ENCODE results near the gene OR2A5. TPM values are rescaled to one million over a fixed set of nuclear protein-coding genes. Genes with fewer than 3 reads are reported as not detected.
"Not testable (repeated sequence)": the region's sequence is repeated elsewhere in the genome, so short reads cannot be mapped to it uniquely, and the experiment has no call there.

OR2A5 gene
- total RNA-seq (not detected), total RNA-seq (0 reads per million in 2 donors)

- Mint-ChIP-seq H3K4me3 (no peak within 1 kb of the TSS), H3K27me3 (peaks cover 33% of the 10 kb centered on the region), H3K4me1 (no peaks in the 10 kb centered on the region), H3K27ac (no peak within 1 kb of the TSS), H3K36me3 (ENCODE audit: low read depth) (no peaks in the 10 kb centered on the region)
- ATAC-seq (no peak), DNase-seq (no peak)
- no peaks in the 10 kb centered on the region for H3K9me3 ChIP-seq (ENCODE audit: control insufficient read depth, low read length, poor library complexity, severe bottlenecking)
These were observed at the start of gene OR2A5 for GRCh38 chr7:144048648-144049047. Gene OR2A5 (plus strand): TSS chr7:144048948. CDS start chr7:144050402, 1,454 bp downstream.

GRCh38 chr7:144000020-144000419 is 48.7 kb upstream of the OR2A5 start, which contains the start of gene OR6B1:
Gene OR6B1 (plus strand): TSS chr7:144000320. CDS start chr7:144003997, 3,677 bp downstream.
- peaks cover 6% of the 10 kb centered on the region for H3K4me1 Mint-ChIP-seq
- no peak within 1 kb of the TSS for H3K27ac Mint-ChIP-seq
- no peak within 1 kb of the TSS for H3K4me3 Mint-ChIP-seq
- no peak for DNase-seq
- H3K27me3 Mint-ChIP-seq = peaks cover 41% of the 10 kb centered on the region
- ATAC-seq = no peak
- H3K36me3 Mint-ChIP-seq (ENCODE audit: low read depth) = no peaks in the 10 kb centered on the region
- H3K9me3 ChIP-seq (ENCODE audit: control insufficient read depth, low read length, poor library complexity, severe bottlenecking) = no peaks in the 10 kb centered on the region

DNA sequence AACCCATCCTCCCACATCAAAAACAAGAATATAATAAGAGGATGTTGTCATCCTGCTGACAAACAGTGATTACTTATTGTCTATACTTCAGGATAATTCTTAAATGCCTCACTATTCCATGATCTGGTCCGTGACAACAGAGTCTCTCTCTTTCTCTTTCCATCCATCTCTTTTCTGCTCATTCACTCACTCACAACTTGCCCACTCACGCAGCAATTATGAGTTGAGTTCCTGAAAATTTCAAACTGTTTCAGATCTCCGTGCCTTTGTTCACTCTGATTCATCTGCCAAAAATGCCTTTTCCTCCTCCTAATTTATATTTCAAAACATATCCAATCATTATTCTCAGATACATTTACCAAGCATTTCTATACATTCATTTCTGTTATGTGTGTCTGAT is 47.2 kb upstream of the OR2A5 start:
- Mint-ChIP-seq H3K27ac (no peak overlapping the region), H3K4me3 (no peak overlapping the region), H3K27me3 (peaks cover 31% of the 10 kb centered on the region), H3K36me3 (ENCODE audit: low read depth) (no peaks in the 10 kb centered on the region), H3K4me1 (peaks cover 6% of the 10 kb centered on the region)
- ATAC-seq (no peak), DNase-seq (no peak)
- no peaks in the 10 kb centered on the region for H3K9me3 ChIP-seq (ENCODE audit: control insufficient read depth, low read length, poor library complexity, severe bottlenecking)

GRCh38 chr7:144004703-144005102 is 44.0 kb upstream of the OR2A5 start:
- peaks cover 2% of the 10 kb centered on the region for H3K36me3 Mint-ChIP-seq (ENCODE audit: low read depth)
- no peaks in the 10 kb centered on the region for H3K9me3 ChIP-seq (ENCODE audit: control insufficient read depth, low read length, poor library complexity, severe bottlenecking)

GRCh38 chr7:144006029-144006691 is 42.6 kb upstream of the OR2A5 start:
- H3K27me3 Mint-ChIP-seq = peaks cover 26% of the 10 kb centered on the region
- no peak for DNase-seq
- ATAC-seq = no peak
- H3K36me3 Mint-ChIP-seq (ENCODE audit: low read depth) = peaks cover 2% of the 10 kb centered on the region
- H3K4me1 Mint-ChIP-seq = peaks cover 6% of the 10 kb centered on the region
- no peak overlapping the region for H3K4me3 Mint-ChIP-seq
- no peaks in the 10 kb centered on the region for H3K9me3 ChIP-seq (ENCODE audit: control insufficient read depth, low read length, poor library complexity, severe bottlenecking)
- H3K27ac Mint-ChIP-seq = no peak overlapping the region

More at GRCh38 chr7:144004703-144005102, 44.0 kb upstream of the OR2A5 start:
- ATAC-seq (no peak), DNase-seq (no peak)
- Mint-ChIP-seq H3K4me3 (no peak overlapping the region), H3K4me1 (peaks cover 6% of the 10 kb centered on the region), H3K27ac (no peak overlapping the region), H3K27me3 (peaks cover 29% of the 10 kb centered on the region)

- Mint-ChIP-seq H3K27me3 (peaks cover 23% of the 10 kb centered on the region), H3K27ac (no peak overlapping the region), H3K4me3 (no peak overlapping the region), H3K4me1 (peaks cover 5% of the 10 kb centered on the region), H3K36me3 (ENCODE audit: low read depth) (peaks cover 2% of the 10 kb centered on the region)
- DNase-seq (no peak), ATAC-seq (no peak)
- no peaks in the 10 kb centered on the region for H3K9me3 ChIP-seq (ENCODE audit: control insufficient read depth, low read length, poor library complexity, severe bottlenecking)
These were observed 42.1 kb upstream of the OR2A5 start for GRCh38 chr7:144006692-144007042.

DNA sequence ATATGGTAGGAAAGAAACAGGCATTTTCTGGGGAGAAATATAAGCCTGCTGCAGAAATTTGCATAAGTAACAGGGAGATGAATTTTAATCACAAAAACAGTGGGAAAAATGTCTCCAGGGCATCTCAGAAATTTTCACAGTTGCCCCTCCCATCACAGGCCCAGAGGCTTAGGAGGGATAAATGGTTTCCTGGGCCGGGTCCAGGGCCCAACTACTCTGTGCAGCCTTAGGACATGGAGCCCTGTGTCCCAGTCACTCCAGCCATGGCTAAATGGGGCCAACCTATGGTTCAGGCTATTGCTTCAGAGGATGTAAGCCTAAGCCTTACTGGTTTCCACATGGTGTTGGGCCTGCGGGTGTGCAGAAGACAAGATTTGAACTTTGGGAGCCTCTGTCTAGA is 39.4 kb upstream of the OR2A5 start:
- no peak overlapping the region for H3K27ac Mint-ChIP-seq
- H3K4me3 Mint-ChIP-seq = no peak overlapping the region
- no peaks in the 10 kb centered on the region for H3K4me1 Mint-ChIP-seq
- DNase-seq = no peak
- peaks cover 2% of the 10 kb centered on the region for H3K36me3 Mint-ChIP-seq (ENCODE audit: low read depth)
- ATAC-seq = no peak
- peaks cover 8% of the 10 kb centered on the region for H3K27me3 Mint-ChIP-seq
- H3K9me3 ChIP-seq (ENCODE audit: control insufficient read depth, low read length, poor library complexity, severe bottlenecking) = no peaks in the 10 kb centered on the region

GRCh38 chr7:144010061-144010460 is 38.7 kb upstream of the OR2A5 start:
- not testable (repeated sequence) for H3K9me3 ChIP-seq (ENCODE audit: control insufficient read depth, low read length, poor library complexity, severe bottlenecking); H3K36me3 Mint-ChIP-seq (ENCODE audit: low read depth); H3K4me3 Mint-ChIP-seq; H3K27me3 Mint-ChIP-seq; H3K4me1 Mint-ChIP-seq; H3K27ac Mint-ChIP-seq; ATAC-seq; DNase-seq

DNA sequence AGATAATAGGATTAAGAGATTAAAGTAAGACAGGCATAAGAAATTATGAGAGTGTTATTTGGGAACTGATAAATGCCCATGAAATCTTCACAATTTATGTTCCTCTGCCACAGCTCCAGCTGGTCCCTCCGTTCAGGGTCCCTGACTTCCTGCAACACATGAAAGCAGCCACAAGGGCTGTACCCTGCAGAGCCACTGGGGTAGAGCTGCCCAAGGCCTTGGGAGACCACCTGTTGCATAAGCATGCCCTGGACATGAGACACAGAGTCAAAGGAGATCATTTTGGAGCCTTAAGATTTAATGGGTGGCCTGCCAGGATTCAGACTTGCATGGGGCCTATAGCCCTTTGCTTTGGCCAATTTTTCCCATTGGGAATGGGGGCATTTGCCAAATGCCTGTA is 37.9 kb upstream of the OR2A5 start:
- DNase-seq; H3K4me3 Mint-ChIP-seq; ATAC-seq; H3K27ac Mint-ChIP-seq; H3K9me3 ChIP-seq (ENCODE audit: control insufficient read depth, low read length, poor library complexity, severe bottlenecking); H3K27me3 Mint-ChIP-seq; H3K36me3 Mint-ChIP-seq (ENCODE audit: low read depth); H3K4me1 Mint-ChIP-seq: not testable (repeated sequence)

- Mint-ChIP-seq H3K4me3 (no peak overlapping the region), H3K27me3 (peaks cover 4% of the 10 kb centered on the region), H3K4me1 (no peaks in the 10 kb centered on the region), H3K36me3 (ENCODE audit: low read depth) (peaks cover 4% of the 10 kb centered on the region), H3K27ac (no peak overlapping the region)
- no peak for DNase-seq
- no peaks in the 10 kb centered on the region for H3K9me3 ChIP-seq (ENCODE audit: control insufficient read depth, low read length, poor library complexity, severe bottlenecking)
- no peak for ATAC-seq
These were observed 37.1 kb upstream of the OR2A5 start for GRCh38 chr7:144011458-144012230.

- no peaks in the 10 kb centered on the region for H3K9me3 ChIP-seq (ENCODE audit: control insufficient read depth, low read length, poor library complexity, severe bottlenecking)
- Mint-ChIP-seq H3K36me3 (ENCODE audit: low read depth) (peaks cover 2% of the 10 kb centered on the region), H3K4me1 (no peaks in the 10 kb centered on the region), H3K27ac (no peak overlapping the region), H3K27me3 (no peaks in the 10 kb centered on the region), H3K4me3 (no peak overlapping the region)
- no peak for ATAC-seq
- no peak for DNase-seq
These were observed 30.7 kb upstream of the OR2A5 start for GRCh38 chr7:144018065-144018464.

GRCh38 chr7:144019457-144019856 is 29.3 kb upstream of the OR2A5 start:
- H3K4me1 Mint-ChIP-seq = no peaks in the 10 kb centered on the region
- peaks cover 2% of the 10 kb centered on the region for H3K36me3 Mint-ChIP-seq (ENCODE audit: low read depth)
- DNase-seq = no peak
- no peaks in the 10 kb centered on the region for H3K27me3 Mint-ChIP-seq
- no peaks in the 10 kb centered on the region for H3K9me3 ChIP-seq (ENCODE audit: control insufficient read depth, low read length, poor library complexity, severe bottlenecking)
- no peak overlapping the region for H3K4me3 Mint-ChIP-seq
- H3K27ac Mint-ChIP-seq = no peak overlapping the region
- ATAC-seq = no peak

GRCh38 chr7:144020340-144020739 is 28.4 kb upstream of the OR2A5 start:
- Mint-ChIP-seq H3K4me3 (no peak overlapping the region), H3K4me1 (no peaks in the 10 kb centered on the region), H3K27me3 (no peaks in the 10 kb centered on the region), H3K36me3 (ENCODE audit: low read depth) (peaks cover 2% of the 10 kb centered on the region), H3K27ac (no peak overlapping the region)
- H3K9me3 ChIP-seq (ENCODE audit: control insufficient read depth, low read length, poor library complexity, severe bottlenecking) = no peaks in the 10 kb centered on the region
- ATAC-seq (no peak), DNase-seq (no peak)

GRCh38 chr7:144022169-144022568 is 26.6 kb upstream of the OR2A5 start:
- Mint-ChIP-seq H3K27ac (no peak overlapping the region), H3K4me3 (no peak overlapping the region), H3K36me3 (ENCODE audit: low read depth) (no peaks in the 10 kb centered on the region), H3K27me3 (peaks cover 7% of the 10 kb centered on the region), H3K4me1 (no peaks in the 10 kb centered on the region)
- DNase-seq (no peak), ATAC-seq (no peak)
- H3K9me3 ChIP-seq (ENCODE audit: control insufficient read depth, low read length, poor library complexity, severe bottlenecking) = no peaks in the 10 kb centered on the region

All from T-helper 17 cell (primary cell).